ENCODE measurements around the gene PON2. TPM values are rescaled to one million over a fixed set of nuclear protein-coding genes. Genes with fewer than 3 reads are reported as not detected.
"Not testable (repeated sequence)": the region's sequence is repeated elsewhere in the genome, so short reads cannot be mapped to it uniquely, and the experiment has no call there.

The PON2 gene
- total RNA-seq, 2 donors from 2014 or later: 49.7 to 76.2 TPM

- Histone ChIP-seq H3K9me3 (no peaks in the 10 kb centered on the region), H3K36me3 (no peaks in the 10 kb centered on the region), H3K27me3 (replicated peaks; ENCODE audit: insufficient read depth) (no peaks in the 10 kb centered on the region), H3K27ac (no peak overlapping the region), H3K4me3 (no peak overlapping the region), H3K4me1 (ENCODE audit: control insufficient read depth in 1 of 2, low read depth in 2 of 2) (no peaks in the 10 kb centered on the region)
- ATAC-seq (ENCODE audit: insufficient number of reproducible peaks, low FRiP score, low read depth) (no peak), DNase-seq (ENCODE audit: low spot score) (no peak)
- TF ChIP-seq CTCF (IDR thresholded peaks at IDR 0.05): no peak
Measured at GRCh38 chr7:95467912-95468607, 33.2 kb upstream of the PON2 start.

- H3K36me3 ChIP-seq; H3K27me3 ChIP-seq (replicated peaks; ENCODE audit: insufficient read depth); H3K27ac ChIP-seq; H3K9me3 ChIP-seq; DNase-seq (ENCODE audit: low spot score); H3K4me1 ChIP-seq (ENCODE audit: control insufficient read depth in 1 of 2, low read depth in 2 of 2); ATAC-seq (ENCODE audit: insufficient number of reproducible peaks, low FRiP score, low read depth); H3K4me3 ChIP-seq: not testable (repeated sequence)
Measured at GRCh38 chr7:95460653-95461052, 25.8 kb upstream of the PON2 start.

- H3K27ac ChIP-seq: no peak overlapping the region
- H3K4me3 ChIP-seq: no peak overlapping the region
- DNase-seq (ENCODE audit: low spot score): no peak
- TF ChIP-seq CTCF (IDR thresholded peaks at IDR 0.05): no peak
- ATAC-seq (ENCODE audit: insufficient number of reproducible peaks, low FRiP score, low read depth): no peak
- H3K4me1 ChIP-seq (ENCODE audit: control insufficient read depth in 1 of 2, low read depth in 2 of 2): no peaks in the 10 kb centered on the region
- H3K9me3 ChIP-seq: no peaks in the 10 kb centered on the region
- H3K36me3 ChIP-seq: no peaks in the 10 kb centered on the region
- no peaks in the 10 kb centered on the region for H3K27me3 ChIP-seq (replicated peaks; ENCODE audit: insufficient read depth)
Measured at GRCh38 chr7:95457947-95458346, 23.1 kb upstream of the PON2 start.

- DNase-seq (ENCODE audit: low spot score): no peak
- ATAC-seq (ENCODE audit: insufficient number of reproducible peaks, low FRiP score, low read depth): no peak
- no peaks in the 10 kb centered on the region for H3K9me3 ChIP-seq
- H3K27ac ChIP-seq: no peak overlapping the region
- H3K36me3 ChIP-seq: no peaks in the 10 kb centered on the region
- H3K4me1 ChIP-seq (ENCODE audit: control insufficient read depth in 1 of 2, low read depth in 2 of 2): no peaks in the 10 kb centered on the region
- no peak for TF ChIP-seq CTCF (IDR thresholded peaks at IDR 0.05)
- no peak overlapping the region for H3K4me3 ChIP-seq
- no peaks in the 10 kb centered on the region for H3K27me3 ChIP-seq (replicated peaks; ENCODE audit: insufficient read depth)
Measured at GRCh38 chr7:95454438-95455045, 19.7 kb upstream of the PON2 start.

- Histone ChIP-seq H3K27me3 (replicated peaks; ENCODE audit: insufficient read depth) (no peaks in the 10 kb centered on the region), H3K9me3 (no peaks in the 10 kb centered on the region), H3K4me1 (ENCODE audit: control insufficient read depth in 1 of 2, low read depth in 2 of 2) (no peaks in the 10 kb centered on the region), H3K27ac (no peak overlapping the region), H3K36me3 (no peaks in the 10 kb centered on the region), H3K4me3 (no peak overlapping the region)
- DNase-seq (ENCODE audit: low spot score) (no peak), ATAC-seq (ENCODE audit: insufficient number of reproducible peaks, low FRiP score, low read depth) (no peak)
- TF ChIP-seq CTCF (IDR thresholded peaks at IDR 0.05): no peak
Measured at GRCh38 chr7:95446618-95447017, 11.8 kb upstream of the PON2 start.
